Left cardiac atrium (tissue), 4 donors: ENCODE data around the gene LRTM2. TPM values are rescaled to one million over a fixed set of nuclear protein-coding genes. Genes with fewer than 3 reads are reported as not detected.

Experiments used
- ATAC-seq, 2 donors: fragments of 200-7000 bp; cut with Tn5 transposase; one replicate each; pipeline ENCODE4 v1.9.1; 2020; ENCODE audit warnings: mild to moderate bottlenecking in 2 of 2, moderate library complexity in 2 of 2
- DNase-seq: peaks from one replicate; pipeline ENCODE4 v3.0.0-alpha.2; 2020
- intact Hi-C, 2 donors: fragments of 100-400 bp; cut with DNase I; formaldehyde crosslinking; loops; one replicate each; pipeline versions ENCODE4 v1.14.1 to v1.15.1; 2022 to 2023
- total RNA-seq, 2 donors: library from RNA; stranded (reverse); fragmentation: NEBNext Ultra II Directional; extraction: Animal tissue kit (Norgen Biotek cat#: 25700); gene quantifications; one replicate each; pipeline ENCODE4 v1.2.1, GENCODE V29; 2021
- donor health status: DM: no; HTN: yes; CAD: no.
- donor health status: DM: no; HTN: yes; CAD: no; lungs with severe emphysema.
- donor health status: DM: yes; HTN: yes; CAD: no.
- donor health status: Dilated cardiomyopathy.

LRTM2 gene
- total RNA-seq, 2 donors from 2014 or later, result not detected

DNA sequence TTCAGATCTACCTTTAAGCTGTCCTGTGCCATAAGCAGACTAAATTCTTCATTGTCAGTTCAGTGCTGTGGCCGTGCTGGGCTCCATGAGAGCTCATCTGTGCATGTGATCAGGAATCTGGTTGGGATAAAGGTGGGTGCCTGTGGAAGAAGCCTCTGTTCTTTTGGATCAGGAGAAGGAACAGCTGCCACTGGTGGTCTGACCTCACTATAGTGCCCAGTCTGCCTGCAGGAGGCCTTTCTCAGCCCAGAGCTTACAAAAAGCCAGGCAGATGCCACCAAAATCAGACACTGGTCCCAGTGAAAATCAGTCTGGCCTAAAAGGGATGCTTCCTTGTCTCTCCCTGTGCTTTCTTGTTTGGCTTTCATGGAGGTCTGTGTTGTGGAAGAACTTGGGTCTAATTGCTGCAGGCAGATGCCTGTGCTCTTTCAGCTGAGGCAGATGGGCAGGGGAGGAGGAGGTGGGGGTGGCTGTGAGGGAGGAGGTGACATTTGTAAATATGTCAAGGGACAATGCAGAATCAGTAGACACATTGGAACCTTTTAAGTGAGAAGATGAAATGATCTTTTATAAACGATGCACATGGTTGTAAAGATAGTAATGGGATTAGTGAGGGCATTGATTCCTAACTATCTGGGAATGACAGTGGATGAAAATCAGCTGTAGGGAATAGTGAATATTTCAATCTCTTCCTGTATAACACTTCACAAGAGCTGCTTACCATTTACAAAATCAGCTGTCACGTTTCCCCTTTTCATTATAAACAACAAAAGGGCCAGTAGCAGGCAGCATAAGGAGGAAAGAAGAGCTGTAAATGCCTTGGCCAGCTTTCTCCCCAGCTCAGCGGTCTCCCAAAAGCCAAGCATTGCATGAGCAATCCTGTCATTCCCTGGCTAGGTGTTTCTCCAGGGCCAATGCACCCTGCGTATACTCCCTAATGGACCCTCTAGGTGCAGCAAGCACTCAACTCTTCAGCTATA is 53.5 kb downstream of the LRTM2 start:
- intact Hi-C loops, result no loop called here
- ATAC-seq (no peak), DNase-seq (no peak)

DNA sequence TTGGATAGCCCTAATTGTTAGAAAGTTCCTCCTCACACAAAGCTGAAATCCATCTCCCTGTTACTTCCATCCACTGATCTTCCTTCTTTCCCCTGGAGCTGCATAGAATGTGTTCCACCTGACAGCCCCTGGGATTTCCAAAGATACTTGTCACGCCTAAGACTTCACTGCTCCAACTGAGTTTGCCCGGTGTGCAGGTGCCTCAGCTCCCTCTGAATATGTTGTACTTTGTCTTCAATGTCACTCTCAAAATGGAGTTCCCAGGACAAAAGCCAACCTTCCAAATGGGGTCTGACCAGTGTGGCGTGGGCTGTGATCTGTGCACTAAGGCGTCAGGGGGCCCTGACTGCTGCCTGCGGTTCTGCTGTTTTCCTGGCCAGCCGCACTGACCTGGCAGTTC is 55.2 kb downstream of the LRTM2 start:
- no peak for DNase-seq
- intact Hi-C loops, result no loop called here
- no peak for ATAC-seq

DNA sequence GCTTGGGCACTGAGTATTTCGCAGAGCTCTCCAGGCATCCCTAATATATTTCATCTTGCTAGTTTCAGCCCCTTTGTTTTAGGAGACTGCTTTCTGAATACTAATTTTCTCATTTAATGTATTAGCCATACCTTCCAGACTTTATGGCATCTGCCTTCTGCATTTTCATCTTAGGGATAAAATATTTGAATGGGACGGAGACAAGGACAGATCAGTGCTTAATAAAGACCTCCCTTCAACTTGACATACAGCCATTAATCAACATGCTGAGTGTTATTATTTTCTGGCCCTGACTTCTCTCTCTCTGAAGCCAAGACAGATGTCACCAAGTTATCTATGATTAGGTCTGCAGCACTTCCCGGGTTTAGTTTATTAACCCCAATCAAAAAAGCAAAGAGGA is 55.7 kb downstream of the LRTM2 start:
- no peak for ATAC-seq
- intact Hi-C loops, result no loop called here
- no peak for DNase-seq

- DNase-seq, result no peak
- intact Hi-C loops, result no loop called here
Measured at GRCh38 chr12:1877169-1877878, 57.0 kb downstream of the LRTM2 start.

GRCh38 chr12:1878214-1878613 is 57.8 kb downstream of the LRTM2 start:
- ATAC-seq (no peak), DNase-seq (no peak)
- intact Hi-C loops, result no loop called here

More at GRCh38 chr12:1877169-1877878, 57.0 kb downstream of the LRTM2 start:
- no peak for ATAC-seq

DNA sequence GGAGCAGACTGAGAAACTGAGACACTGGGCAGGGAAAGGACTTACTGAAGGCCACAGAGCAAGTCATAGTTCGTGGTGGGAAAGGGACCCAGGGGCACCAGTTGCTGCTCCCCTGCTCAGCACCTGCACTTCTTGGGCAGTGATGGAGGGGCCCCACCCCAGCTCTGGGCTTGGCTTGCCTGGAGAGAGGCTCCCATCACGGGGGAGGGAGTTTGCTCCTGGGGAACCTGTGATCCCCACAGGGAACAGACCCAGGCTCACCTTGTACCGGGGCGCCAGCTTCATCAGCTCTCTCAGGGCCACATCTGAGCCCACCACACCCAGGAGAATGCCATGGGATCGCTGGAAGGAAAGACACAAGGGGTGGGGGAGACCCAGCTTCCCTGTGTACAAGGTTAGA is 58.3 kb downstream of the LRTM2 start:
- intact Hi-C loops, result no loop called here
- DNase-seq, result no peak
- ATAC-seq, result no peak

GRCh38 chr12:1879633-1880032 is 59.3 kb downstream of the LRTM2 start:
- DNase-seq, result no peak
- no peak for ATAC-seq
- intact Hi-C loops, result no loop called here

- intact Hi-C loops, result no loop called here
- DNase-seq, result no peak
- ATAC-seq, result no peak
Measured at GRCh38 chr12:1880153-1880845, 59.9 kb downstream of the LRTM2 start.

- no peak for ATAC-seq
- intact Hi-C loops, result no loop called here
Measured at GRCh38 chr12:1880876-1881275, 60.5 kb downstream of the LRTM2 start.

GRCh38 chr12:1881301-1881700 is 60.9 kb downstream of the LRTM2 start:
- intact Hi-C loops, result no loop called here
- ATAC-seq (no peak), DNase-seq (no peak)

More at GRCh38 chr12:1880876-1881275, 60.5 kb downstream of the LRTM2 start:
- no peak for DNase-seq

DNA sequence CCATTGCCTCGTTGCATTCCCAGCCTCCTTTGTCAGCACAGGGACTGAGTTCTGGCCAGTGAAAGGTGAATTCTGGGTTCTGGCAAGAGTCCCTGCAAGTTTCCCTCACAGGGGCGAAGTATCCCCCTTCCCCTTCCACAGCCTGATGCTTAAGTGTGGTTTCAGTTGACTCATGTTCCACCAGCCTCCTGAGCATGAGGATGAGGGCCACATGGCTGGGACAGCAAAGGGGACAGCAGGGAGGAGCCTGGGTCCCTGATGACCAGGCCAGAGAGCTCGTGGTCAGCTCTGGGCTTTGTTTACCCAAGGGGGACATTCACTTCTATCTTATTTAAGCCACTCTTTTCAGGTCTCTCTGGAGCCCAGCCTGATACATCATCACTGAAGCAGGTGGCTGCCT is 61.6 kb downstream of the LRTM2 start:
- intact Hi-C loops, result no loop called here
- no peak for ATAC-seq
- DNase-seq, result no peak

GRCh38 chr12:1882405-1882804 is 62.0 kb downstream of the LRTM2 start:
- DNase-seq (no peak), ATAC-seq (no peak)
- intact Hi-C loops, result no loop called here

GRCh38 chr12:1882850-1883470 is 62.6 kb downstream of the LRTM2 start:
- no peak for ATAC-seq
- intact Hi-C loops, result no loop called here
- no peak for DNase-seq

DNA sequence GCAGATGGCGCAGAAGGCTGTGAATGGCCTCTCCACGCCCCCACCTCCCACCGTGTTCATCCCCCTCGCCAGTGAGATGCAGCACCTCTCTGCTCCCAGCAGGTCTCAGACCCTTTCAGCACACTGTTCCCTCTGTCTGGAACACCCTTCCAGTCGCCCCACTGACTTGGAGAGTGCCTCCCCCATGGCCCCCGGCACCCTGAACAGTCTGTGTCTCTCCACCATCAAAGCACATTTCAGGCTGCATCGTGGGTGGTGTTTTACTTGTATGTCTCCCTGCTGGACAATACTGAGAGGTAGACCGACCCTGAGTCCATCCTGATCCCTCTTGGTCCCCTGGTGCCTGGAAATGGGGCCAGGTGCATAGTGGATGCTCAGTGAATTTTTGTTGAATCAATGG is 63.1 kb downstream of the LRTM2 start:
- intact Hi-C loops, result no loop called here
- no peak for DNase-seq
- no peak for ATAC-seq

- no peak for DNase-seq
- no peak for ATAC-seq
- intact Hi-C loops, result no loop called here
Measured at GRCh38 chr12:1884651-1885050, 64.3 kb downstream of the LRTM2 start.

DNA sequence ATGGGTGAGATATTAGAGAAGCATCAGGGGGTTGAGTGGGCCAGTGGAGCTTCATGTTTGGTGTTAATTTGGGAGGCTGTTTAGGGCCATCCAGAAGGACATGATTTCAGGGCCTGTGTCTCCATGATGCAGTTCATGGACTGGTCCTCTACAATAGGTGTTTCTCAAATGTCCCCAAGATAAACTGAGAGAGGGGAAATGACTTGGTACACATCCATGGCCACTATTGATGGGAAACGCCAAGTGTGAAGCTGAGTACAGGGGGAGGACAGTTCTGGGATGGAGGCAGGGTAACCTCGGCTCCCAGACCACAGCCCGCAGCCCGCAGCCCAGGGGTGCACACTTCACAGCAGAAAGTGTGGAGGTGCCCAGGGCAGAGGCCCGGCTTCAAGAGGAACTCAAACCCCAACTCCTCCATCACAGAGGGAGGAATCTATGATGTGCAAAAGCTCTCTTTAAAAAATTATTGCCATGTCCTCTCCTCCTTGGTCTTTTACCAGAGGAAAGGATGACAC is 64.8 kb downstream of the LRTM2 start:
- DNase-seq (no peak), ATAC-seq (no peak)
- intact Hi-C loops, result no loop called here

- no peak for DNase-seq
- ATAC-seq, result no peak
- intact Hi-C loops, result no loop called here
Measured at GRCh38 chr12:1885599-1886245, 65.4 kb downstream of the LRTM2 start.
